Measurements from ENCODE around the gene CLINT1. TPM values are rescaled to one million over a fixed set of nuclear protein-coding genes. Genes with fewer than 3 reads are reported as not detected.
A peak's percentile ranks its signal among the peaks of the same experiment; 100 is the strongest.

The CLINT1 gene
- total and polyA plus RNA-seq, 9 of the 15 experiments (the other 6 are each of a cell fraction or from before 2014, with no cell fraction given), result 23.6 to 125 (median 71.4) TPM

GRCh38 chr5:157743163-157744050, 115.5 kb downstream of the CLINT1 start, which contains the start of gene LSM11 (continued):
- TF ChIP-seq ZNF740 (CRISPR knock-in tag; IDR thresholded peaks at IDR 0.05) (0 out of 2 replicates have a peak, but pooled peaks have one; percentile 55), ZNF740 (tag; IDR thresholded peaks at IDR 0.05) (no peak), CHD2 (IDR thresholded peaks at IDR 0.05; ENCODE audit: low read depth, low read length) (0 out of 2 replicates have a peak, but pooled peaks have one; percentile 18), ZNF140 (CRISPR knock-in tag; IDR thresholded peaks at IDR 0.05) (no peak), ZNF197 (CRISPR knock-in tag; IDR thresholded peaks at IDR 0.05; ENCODE audit: low read depth) (no peak), GATAD2A (IDR thresholded peaks at IDR 0.05) (0 out of 2 replicates have a peak, but pooled peaks have one; percentile 52), XRCC5 (IDR thresholded peaks at IDR 0.05; ENCODE audit: low read depth, low read length) (peak; percentile 83; the same call in 1 of the 2 replicates), SIX5 (IDR thresholded peaks at IDR 0.05; ENCODE audit: borderline replicate concordance in 1 of 2, insufficient read depth in 1 of 2, low read depth in 1 of 2, low read length in 2 of 2) (no peak), KLF13 (tag; IDR thresholded peaks at IDR 0.05; ENCODE audit: borderline replicate concordance, low read depth) (peak; percentile 99), TEAD4 (IDR thresholded peaks at IDR 0.05; ENCODE audit: low read length) (0 out of 2 replicates have a peak, but pooled peaks have one; percentile 32), TEAD4 (CRISPR knock-in tag; IDR thresholded peaks at IDR 0.05; ENCODE audit: borderline replicate concordance) (no peak), CBX3 (IDR thresholded peaks at IDR 0.05; ENCODE audit: borderline replicate concordance in 1 of 2, low read length in 2 of 2) (0 out of 3 replicates have a peak, but pooled peaks of 1 of the 2 experiments have one; percentile 27), ZNF143 (CRISPR knock-in tag; IDR thresholded peaks at IDR 0.05) (peak; percentile 45; the same call in 1 of the 2 replicates), ZNF175 (CRISPR knock-in tag; IDR thresholded peaks at IDR 0.05; ENCODE audit: low read depth) (0 out of 2 replicates have a peak, but pooled peaks have one; percentile 26), EGR1 (conservative IDR thresholded peaks at IDR 0.05) (peak; percentile 19; the same call in 1 of the 2 replicates), KLF1 (tag; IDR thresholded peaks at IDR 0.05) (no peak), ZBTB17 (CRISPR knock-in tag; IDR thresholded peaks at IDR 0.05) (peak; percentile 48; the same call in 1 of the 2 replicates), ZMIZ1 (IDR thresholded peaks at IDR 0.05; ENCODE audit: low read depth in 2 of 2, low read length in 2 of 2) (peak in 1 of 2 experiments; percentile 56; a peak in 1 of 4 replicates), SREBF1 (IDR thresholded peaks at IDR 0.05; ENCODE audit: borderline replicate concordance, low read depth, low read length) (no peak), ZNF668 (CRISPR knock-in tag; IDR thresholded peaks at IDR 0.05) (no peak), ZBTB33 (CRISPR knock-in tag; IDR thresholded peaks at IDR 0.05) (peak; percentile 77)

Data from K562 (cell line).